RPMI7951 (cell line): ENCODE data around the gene LSM2. TPM values are rescaled to one million over a fixed set of nuclear protein-coding genes. Genes with fewer than 3 reads are reported as not detected.
A peak's percentile ranks its signal among the peaks of the same experiment; 100 is the strongest.

Experiments
- DNase-seq: peaks from one replicate; pipeline ENCODE4 v3.0.0-alpha.2; 2012; ENCODE audit warnings: low read depth
- total RNA-seq: library from RNA; depleted of rRNA; stranded (reverse); fragments of >200 nt; shearing (Covaris generic); gene quantifications from 2 replicates; pipeline ENCODE4 v1.2.3, GENCODE V29; 2014

The LSM2 gene
- total RNA-seq, 1 experiment from 2014 or later, result 145 TPM

DNA sequence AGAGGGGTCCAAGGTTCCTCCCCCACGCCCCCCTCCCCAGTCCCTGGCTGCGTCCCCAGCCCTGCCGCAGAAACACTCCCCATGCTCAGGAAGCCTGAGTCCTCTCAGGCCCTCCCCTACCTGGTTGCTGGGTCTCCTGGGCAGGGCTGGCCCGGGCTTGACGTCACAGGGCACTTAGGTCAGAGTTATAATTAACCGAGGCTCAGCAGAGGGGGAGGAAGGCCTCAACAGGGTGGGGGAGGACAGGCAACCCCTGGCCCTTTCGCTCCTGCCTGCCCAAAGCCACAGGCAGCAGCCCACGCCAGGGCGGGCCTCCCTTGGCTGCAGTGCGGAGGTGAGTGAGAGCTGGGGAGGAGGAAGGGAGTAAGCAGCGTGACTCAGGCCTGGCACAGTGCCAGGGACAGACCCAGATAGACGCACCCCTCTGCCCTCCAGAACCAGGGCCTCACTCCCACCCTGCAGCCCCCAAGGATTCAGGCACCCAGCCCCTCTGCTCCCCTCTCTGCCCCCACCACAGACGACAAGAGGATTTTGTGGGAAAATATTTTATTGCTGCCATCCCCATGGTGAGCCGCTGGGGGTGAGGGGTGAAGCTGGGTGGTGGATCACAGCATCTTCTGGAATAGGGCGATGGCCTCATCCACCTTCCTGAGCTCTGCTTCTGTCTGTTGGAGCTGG is 29.6 kb downstream of the LSM2 start, which contains the start of gene VWA7:
VWA7 (minus strand) TSS at position 340 of the 678 bp plus-strand sequence. CDS start 549 bp downstream, outside the sequence.
- DNase-seq, result peak; percentile 75

DNA sequence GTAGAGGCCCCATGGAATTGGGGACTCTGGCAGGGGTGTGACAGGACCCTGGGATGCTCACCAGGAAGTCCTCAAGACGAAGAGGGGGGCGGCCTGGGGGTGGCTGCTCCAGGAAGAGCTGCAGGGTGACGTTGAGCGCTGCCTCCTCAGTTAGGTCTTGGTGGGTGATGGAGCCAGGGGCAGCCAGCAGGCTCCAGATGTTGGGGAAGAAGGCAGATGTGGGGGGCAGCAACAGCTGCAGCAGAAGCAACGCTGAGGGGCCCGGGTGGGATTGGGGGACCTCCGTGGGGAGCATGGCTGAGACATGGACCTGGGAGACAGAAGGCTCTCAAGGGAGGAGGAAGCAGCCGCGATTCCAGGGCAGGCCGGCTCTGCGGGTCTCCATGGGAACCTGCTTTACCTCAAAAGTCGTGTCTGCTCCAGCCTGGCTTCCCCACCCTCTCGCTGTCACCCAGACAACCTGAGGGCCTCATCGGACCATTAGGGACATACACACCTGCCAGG is 30.2 kb downstream of the LSM2 start:
- DNase-seq, result no peak

DNA sequence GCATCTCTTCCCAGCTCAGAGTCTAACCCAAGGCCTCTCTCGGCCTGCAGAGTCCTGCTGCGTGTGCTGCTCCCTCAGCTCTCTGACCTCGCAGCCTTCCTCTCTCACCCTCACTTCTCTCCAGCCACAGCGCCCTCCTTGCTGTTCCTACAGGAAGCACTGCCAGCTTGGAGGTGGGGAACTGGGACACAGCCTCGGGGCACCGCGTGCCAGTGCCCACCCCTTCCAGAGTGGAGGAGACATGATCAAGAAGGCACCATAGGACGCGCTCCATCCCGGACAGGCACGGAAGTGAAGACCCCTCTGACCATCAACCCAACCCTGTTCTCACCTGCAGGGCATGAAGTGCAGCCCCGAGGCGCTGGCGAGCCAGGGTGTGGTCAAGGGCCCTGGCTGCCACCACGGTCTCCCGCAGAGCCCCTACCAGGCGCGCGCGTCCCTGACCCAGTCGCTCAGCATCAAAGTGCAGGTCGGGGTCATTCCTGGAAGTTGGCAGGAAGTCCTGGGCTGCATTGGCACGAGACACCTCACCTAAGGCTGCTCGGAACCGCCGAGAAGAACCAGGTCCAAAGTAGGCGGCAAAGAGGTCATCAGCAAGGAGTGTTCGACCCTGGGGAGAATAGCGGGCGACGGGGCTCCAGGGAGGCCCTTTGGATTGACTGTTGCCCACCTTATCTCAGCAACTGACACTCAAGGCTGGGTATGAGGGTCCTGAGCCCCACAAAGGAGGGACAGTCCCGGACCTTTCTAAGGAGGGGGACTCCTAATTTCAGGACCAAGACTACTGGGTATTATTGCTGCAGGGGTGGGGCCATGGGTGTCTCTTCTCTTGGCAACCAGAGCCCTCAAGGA is 30.9 kb downstream of the LSM2 start:
- DNase-seq, result no peak

DNA sequence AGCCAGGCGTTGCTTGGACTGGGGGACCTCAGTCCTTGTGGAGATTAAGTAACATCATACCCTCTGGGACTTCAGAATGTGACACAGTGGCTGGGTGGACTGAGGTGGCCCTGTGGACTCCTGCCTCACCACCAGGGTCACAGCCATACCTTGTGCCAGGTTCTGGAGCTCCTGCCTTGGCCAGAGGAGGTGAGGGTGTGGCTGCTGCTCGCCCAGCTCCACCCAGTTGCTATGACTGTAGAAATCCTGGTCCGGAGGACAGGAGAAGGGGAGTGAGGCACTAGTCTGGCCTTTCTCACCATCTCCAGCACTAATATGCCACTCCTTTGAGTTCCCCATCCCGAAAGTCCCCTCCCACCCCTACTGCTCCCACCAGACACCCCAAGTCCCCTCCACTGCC is 31.6 kb downstream of the LSM2 start:
- DNase-seq, result no peak

DNA sequence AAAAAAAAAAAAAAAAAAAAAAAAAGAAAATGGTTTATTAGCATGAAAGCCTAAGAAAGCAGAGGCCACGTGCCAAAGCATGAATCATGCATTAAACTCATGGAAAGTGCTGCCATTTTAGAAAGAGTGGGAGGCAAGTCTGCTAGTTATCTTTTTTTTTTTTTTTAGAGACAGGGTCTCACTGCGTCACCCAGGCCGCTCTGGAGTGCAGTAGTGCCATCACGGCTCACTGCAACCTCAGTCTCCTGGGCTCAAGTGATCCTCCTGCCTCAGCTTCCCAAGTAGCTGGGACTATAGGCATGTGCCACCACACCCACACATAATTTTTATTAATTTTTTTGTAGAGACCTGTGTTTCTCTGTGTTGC is 34.8 kb downstream of the LSM2 start:
- DNase-seq, result peak; percentile 57

DNA sequence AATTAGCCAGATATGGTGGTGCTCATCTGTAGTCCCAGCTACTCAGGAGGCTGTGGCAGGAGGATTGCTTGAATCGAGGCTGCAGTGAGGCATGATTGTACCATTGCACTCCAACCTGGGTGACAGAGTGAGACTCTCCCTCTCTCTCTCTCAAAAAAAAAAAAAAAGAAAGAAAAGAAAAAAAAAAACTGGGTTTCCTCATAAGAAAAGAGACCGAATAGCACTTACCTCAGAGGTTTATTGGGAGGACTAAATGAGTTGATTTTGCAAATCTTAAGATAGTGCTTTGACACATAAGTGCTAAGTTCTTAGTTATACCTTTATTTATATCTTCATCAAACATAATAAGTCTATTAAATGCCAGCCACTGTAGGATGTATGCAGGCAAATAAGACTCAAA is 35.9 kb downstream of the LSM2 start:
- no peak for DNase-seq

DNA sequence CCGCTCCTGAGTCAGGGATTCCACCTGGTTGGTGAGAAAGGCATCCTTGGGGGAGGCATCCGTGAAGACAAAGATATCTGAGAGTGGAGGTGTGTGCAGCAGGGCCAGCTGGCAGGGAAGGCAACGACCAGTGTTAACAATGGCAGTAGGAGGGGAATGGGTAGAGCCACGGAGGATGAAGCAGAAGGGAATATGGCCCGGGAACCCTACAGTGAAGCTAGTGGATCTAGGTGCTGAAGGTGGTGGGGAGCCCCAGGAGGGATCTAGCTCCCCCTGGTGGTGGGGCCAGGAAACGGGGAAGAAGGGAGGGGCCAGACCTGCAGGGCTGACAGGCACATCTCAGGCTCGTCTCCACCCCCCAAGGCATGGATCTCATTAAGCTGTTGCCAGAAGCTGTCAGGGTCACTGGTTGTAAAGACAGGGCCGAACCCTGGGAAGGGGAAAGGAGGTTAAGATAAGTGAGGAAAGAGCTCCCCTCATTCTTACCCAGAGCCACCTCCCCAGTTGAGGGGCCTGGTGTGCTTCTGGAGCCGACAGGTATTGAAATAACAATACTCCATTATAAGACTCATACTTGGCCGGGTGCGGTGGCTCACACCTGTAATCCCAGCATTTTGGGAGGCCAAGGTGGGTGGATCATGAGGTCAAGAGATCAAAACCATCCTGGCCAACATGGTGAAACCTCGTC is 36.9 kb downstream of the LSM2 start:
- DNase-seq, result peak; percentile 61

DNA sequence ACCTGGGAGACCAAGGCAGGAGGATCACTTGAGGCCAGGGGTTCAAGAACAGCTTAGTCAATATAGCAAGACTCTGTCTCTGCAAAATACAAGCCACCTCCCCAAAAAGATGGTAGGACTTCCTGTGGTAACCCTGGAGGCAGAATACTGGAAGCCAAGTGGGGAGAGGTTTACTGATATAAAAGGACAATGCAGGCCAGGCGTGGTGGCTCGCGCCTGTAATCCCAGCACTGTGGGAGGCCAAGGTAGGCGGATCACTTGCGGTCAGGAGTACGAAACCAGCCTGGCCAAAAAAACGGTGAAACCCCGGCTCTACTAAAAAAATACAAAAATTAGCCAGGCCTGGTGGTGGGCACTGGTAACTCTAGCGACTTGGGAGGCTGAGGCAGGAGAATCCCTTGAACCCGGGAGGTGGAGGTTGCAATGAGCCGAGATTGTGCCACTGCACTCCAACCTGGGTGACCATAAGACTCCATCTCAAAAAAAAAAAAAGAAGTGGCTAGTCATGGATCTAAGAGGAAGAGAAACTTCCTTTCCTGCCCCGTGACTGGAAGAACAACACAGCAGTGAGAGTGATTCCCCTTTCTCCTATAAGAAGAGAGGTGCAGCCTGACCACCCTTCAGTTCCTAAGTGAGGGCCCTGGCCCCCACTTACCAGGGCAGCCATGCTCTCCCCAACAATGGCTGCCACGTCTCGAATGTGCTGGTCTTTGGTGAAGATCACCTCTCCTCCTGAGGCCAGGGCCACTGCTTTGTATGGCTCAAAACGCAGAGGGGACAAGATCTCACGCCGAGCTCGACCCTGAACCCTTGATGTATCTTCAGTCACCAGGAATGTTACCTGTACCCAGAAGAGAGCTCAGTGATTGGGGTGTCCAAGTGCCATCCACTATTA is 38.2 kb downstream of the LSM2 start:
- DNase-seq, result no peak

DNA sequence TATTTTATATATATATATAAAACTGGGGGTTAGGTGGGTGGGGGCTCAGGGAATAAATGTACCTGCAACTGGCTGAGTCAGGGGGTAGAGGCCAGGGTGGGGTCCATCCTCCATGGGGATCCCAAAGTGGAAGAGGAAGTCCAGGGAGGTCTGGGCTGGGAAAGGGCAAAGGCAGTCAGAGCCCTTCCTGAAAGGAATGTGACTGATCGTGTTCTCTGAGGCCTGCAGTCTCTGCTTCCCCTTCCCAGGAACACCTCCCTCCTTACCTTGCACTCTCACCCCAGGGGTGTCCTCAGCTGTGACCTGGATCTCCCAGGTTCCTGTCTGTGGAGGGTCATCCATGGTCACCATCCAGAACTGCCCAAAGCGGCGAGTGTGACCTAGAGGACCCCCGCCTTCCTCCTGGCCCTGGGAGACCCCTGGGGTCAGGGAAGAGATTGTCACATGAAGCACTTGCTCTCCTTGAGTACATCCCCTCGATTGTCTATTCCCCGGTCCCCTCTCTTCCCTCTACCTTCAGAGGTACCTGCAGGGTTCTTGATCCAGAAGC is 39.6 kb downstream of the LSM2 start:
- no peak for DNase-seq

DNA sequence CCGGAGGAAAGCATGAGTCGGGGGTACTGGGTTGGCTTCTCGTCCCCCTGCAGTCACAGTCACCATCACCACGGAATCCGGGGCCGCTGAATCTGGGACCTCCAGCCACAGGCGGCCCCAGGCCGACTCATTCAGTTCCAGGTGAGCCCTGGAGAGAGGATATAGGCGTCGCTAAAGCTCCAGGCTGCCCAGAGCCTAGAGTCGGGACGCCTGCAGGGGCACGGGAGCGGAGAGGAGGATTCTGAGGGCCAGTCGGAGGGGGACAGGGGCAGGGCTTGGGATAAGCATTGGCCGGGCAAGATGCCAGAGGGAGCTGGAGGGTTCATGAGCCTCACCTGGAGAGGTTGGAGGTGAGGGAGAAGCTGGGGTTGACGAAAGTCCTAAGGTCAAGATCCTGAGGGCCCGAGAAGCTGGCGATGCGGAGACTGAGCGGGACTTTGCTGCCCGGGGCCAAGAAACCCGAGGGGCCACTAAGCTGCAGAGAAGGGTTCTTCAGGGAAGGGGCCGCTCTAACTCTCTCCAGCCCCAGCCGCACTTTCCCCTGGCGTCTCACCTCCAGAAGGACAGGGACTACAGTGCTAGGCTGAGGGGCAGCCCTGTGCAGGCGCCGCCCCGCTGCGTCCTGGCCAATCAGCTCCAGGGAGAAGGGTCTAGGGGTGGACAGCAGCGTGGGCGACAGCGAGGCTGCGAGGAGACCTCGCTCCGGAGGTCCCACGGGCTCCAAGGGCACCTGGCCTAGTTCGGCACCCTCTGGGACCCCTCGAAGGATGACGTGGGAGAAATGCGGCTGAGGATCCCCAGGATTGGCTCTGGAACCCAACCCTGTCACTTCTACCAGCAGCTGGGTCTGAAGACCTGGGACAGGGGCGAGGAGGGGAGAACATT is 40.6 kb downstream of the LSM2 start:
- no peak for DNase-seq

DNA sequence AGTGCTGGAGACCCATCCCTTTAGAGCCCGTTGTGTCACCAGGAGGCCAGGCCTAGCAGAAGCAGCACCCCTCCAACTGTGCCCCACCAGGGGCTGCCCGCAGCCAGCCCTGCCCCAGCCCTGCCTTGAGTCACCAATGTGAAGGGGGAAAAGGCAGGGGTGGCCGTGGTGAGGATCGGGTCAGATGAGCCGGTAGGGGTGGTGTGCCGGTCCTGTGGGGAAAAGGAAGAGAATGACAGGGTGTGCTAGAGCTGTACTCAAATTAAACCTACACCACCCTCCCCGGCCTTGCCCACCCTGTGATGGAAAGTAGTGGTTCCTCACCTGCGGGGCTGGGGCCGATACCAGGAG is 41.2 kb downstream of the LSM2 start:
- DNase-seq, result no peak

DNA sequence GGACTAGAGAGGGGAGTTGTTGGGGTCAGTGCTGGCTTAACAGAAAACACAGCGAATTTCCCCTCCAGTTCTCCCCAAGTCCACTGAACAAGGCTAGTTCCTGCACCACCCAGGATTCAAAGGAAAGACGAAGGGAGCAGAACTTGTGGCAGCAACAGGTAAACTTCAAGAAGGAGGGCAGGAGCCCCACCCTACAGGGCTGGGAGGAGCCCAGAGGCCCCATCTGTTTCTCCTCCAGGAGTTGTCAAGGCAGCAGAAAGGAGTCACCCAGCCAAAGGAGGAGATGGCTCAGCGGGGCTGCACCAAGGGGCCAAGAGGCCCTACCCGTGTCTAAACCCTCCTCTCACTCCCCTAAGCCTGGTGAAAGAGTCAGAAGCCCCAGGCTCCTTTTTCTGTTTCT is 42.6 kb downstream of the LSM2 start:
- DNase-seq, result no peak

DNA sequence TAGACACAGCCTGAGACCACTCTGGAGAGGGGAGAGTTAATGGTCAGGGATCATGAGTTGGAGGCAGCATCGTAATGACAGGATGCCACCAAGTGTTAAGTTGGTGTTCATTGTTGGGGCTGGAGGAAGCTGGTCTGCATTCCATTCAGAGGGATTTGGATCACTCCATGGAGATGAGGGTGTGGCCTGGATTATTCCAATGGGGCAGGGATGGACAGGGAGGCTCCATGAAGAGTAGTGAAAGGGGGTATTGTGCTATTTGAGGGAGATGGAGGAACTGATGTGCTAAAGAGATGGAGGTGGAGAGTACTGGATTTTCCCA is 43.2 kb downstream of the LSM2 start:
- DNase-seq, result peak; percentile 72

DNA sequence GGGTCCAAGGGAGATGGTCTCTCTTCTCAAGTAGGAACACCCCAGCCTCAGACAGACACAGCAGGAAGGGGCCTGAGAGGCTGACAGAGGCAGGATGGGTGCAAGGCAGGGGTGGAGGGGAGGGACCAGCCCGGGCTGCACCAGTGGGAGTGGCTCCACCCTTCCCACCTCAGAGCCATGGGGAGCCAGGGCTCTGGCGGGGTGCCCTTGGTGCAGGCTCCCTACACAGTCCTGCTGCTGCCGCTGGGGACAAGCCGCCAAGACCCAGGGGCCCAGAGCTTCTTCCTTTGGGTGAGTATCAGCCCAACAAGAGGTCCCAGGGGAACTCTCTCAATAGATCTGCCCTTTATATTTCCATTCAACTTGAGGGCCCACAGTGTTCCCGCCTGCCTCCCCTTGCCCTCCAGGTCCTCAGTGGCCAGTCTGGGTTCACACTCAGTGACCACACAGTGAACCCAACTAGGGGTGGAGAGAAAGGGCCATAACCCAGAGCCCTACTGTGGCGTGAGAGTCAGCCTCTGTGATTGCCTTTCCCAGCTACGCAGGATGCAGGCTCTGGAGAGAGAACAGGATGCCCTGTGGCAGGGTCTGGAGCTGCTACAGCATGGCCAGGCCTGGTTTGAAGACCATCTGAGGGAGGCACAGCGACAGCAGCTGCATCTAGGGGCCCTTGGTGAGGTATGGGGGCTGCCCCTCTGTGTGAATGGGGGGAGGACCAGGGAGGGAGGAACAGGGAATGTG is 43.7 kb downstream of the LSM2 start:
- no peak for DNase-seq

DNA sequence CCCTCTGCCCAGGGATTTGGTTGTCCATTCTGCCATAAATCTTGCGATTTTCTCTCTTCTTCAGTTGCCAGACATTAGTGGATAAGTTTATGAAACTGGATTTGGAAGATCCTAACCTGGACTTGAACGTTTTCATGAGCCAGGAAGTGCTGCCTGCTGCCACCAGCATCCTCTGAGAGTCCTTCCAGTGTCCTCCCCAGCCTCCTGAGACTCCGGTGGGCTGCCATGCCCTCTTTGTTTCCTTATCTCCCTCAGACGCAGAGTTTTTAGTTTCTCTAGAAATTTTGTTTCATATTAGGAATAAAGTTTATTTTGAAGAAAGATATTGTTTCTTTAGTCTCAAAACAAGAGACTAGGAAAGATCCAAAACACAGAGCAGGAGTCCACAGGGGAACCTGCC is 44.4 kb downstream of the LSM2 start, which contains the start of gene SAPCD1:
SAPCD1 (plus strand) TSS at position 301 of the 400 bp plus-strand sequence. CDS start 399 bp downstream, outside the sequence.
- DNase-seq, result no peak

DNA sequence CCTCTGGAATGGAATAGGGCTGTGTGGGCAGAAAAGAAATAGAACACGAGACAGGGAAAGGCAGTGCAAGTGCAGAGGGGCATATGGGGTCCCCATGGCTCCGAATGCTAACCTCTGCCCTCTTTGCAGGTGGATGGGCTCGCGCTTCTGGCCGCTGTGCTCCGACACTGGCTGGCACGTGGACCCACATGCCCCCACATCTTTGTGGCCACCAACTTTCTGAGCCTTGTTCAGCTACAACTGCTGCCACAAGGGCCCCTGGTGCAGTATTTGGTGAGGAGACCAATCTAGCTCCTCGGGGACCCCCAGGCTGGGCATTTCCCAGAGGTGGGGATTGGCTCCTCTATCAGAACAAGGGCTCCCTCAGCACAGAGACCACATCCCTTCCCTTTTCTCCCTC is 45.4 kb downstream of the LSM2 start:
- no peak for DNase-seq

DNA sequence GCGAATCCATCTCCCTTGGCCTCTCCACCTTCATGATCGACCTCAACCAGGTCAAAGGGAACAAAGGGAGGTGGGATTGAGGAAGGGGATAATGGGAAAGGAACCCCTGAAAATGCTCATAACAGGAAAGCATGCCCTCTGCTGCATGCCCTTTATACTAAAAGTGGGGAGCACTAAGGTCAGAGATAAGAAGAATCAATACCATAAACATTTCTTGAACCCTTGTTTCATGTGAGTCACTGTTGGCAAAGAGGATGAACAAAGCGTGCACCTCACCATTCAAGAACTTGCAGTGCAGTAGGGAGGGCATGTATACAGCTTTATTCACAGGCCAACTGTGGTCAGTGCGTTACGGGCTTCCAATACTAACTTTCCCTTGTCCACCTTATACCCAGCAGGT is 46.0 kb downstream of the LSM2 start:
- no peak for DNase-seq

DNA sequence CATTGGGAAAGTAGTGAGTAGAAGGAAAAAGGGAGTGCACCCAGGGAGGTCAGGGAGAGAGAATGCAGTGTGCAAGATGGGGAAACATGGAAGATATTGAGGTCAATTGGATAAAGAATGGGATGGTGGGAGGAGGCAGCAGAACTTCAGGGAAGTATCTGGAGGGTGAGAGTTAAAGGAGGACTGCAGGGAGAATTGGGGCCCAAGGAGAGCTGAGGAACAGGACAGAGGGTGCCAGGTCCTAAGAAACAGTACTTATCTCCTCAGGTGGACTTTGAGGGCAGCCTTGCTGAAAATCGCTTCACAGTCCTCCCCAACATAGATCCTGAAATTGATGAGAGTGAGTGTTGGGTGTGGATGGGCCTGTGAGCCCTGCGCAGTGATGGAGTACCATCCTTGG is 48.5 kb downstream of the LSM2 start:
- DNase-seq, result no peak

DNA sequence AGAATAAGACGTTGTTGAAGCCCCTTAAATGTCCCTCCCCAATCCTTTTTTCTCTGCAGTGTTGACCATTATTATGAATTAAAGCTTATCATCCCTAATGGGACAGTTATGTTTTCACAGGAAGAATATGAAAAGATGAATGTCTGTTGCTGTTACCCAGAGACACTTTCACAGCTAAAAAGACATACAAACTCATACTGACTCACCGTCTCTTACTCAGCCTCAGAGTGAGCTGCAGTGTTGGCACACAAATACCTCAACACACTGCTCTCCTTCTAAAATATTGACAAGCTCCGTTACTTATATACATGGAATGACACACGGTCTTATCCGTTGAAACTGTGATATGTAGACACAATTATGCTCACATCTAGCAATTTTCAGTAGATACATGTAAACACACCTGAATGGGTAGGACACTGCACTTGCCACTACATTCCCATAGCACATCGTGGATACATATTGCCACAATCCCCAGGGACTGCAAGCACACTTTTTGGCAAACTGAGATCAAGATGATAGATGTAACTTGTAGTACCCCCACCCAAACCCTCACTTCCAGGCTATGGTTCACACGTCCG is 53.9 kb downstream of the LSM2 start:
- DNase-seq, result peak; percentile 65
